LNCaP clone FGC (cell line): ENCODE data around the gene CSPG4.
"Not testable (repeated sequence)": the region's sequence is repeated elsewhere in the genome, so short reads cannot be mapped to it uniquely, and the experiment has no call there.

Experiments
- DNase-seq: peaks from one replicate; pipeline ENCODE4 v3.0.0-alpha.2; 2011; ENCODE audit warnings: low read depth
- H3K4me3 ChIP-seq: 2 replicates; pipeline ENCODE4 v1.5.1; 2011; ENCODE audit warnings: mild to moderate bottlenecking, low read depth, low read length, control low read depth
- TF ChIP-seq, protein P1 (sequence below): IDR thresholded peaks from 2 replicates; pipeline ENCODE4 v1.5.1; 2012; ENCODE audit warnings: mild to moderate bottlenecking; ENCODE audit not compliant: control insufficient read depth, insufficient read depth; ENCODE audit errors: extremely low read depth

Gene CSPG4

DNA sequence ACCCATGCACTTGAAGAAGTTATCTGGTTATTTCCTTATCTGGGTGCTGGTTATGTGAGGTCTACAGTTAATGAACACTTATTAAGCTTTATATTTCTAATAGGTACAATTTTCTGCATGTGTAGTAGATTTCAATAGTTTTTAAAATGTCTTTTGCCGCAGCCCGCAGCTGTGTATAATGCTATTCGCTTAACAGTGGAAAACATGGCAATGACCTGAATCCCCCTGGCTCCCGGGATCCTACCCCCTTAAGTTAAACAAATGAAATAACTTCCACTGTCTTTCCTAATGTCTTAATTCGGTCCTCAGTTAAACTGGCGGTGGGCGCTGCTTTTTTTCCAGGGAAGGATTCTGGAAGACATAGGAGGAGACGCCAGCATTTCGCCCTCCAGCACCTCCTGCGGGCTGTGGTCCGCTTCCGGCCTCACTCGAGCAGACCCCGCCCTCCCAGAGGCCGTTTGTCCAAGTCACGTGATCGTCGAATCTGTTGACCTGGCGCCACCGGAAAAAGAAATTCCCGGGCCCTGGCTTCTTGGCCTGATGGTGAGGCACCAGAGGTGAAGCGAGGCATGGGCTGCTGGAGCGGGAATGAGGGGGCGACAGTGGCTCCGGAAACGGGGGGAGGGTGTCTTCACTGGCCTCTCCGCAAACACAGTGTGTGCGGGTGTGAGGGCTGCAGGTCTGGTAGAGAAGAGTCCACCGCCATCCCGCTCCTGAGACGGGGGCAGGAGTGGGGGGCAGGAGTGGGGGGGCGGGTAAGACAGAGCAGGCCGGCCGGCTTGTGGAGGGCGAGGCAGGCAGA lies 45.6 kb upstream of the CSPG4 start:
- TF ChIP-seq, protein P1, sequence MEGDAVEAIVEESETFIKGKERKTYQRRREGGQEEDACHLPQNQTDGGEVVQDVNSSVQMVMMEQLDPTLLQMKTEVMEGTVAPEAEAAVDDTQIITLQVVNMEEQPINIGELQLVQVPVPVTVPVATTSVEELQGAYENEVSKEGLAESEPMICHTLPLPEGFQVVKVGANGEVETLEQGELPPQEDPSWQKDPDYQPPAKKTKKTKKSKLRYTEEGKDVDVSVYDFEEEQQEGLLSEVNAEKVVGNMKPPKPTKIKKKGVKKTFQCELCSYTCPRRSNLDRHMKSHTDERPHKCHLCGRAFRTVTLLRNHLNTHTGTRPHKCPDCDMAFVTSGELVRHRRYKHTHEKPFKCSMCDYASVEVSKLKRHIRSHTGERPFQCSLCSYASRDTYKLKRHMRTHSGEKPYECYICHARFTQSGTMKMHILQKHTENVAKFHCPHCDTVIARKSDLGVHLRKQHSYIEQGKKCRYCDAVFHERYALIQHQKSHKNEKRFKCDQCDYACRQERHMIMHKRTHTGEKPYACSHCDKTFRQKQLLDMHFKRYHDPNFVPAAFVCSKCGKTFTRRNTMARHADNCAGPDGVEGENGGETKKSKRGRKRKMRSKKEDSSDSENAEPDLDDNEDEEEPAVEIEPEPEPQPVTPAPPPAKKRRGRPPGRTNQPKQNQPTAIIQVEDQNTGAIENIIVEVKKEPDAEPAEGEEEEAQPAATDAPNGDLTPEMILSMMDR = 0 out of 2 replicates have a peak, but pooled peaks have one; percentile 13
- peak overlapping the region; percentile 56 for H3K4me3 ChIP-seq
- DNase-seq = peak; percentile 63

DNA sequence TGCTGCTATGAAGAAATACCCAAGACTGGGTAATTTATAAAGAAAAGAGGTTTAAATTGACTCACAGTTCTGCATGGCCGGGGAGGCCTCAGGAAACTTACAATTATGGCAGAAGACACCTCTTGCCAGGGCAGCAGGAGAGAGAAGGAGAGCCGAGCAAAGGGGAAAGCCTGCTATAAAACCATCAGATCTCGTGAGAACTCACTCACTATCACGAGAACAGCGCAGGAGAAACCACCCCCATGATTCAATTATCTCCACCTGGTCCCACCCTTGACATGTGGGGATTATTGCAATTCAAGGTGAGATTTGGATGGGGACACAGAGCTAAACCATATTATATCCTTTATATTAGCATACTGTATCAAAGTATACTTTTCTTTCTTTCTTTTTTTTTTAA lies 42.2 kb upstream of the CSPG4 start:
- not testable (repeated sequence) for H3K4me3 ChIP-seq, DNase-seq

DNA sequence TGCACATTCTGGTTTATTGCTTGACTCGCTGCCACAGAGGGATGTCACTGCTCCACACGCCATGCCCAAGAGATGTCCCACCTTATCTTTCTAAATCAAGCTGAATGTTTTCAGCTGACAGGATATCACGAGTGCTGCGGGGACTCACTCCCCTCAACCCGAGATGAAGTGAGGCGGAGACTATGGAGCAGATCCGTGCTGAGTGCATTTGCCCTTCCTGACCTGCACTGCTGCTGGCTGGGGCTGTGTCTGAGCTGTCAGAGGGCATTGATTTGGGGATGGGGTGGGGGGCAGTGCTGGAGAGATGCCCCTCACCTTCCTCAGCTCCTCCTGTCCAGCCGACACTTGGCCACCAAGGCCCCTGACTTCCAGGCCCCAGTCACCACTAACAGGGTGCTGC lies 40.5 kb upstream of the CSPG4 start:
- no peak for DNase-seq
- no peak overlapping the region for H3K4me3 ChIP-seq
- TF ChIP-seq, protein P1 = no peak

DNA sequence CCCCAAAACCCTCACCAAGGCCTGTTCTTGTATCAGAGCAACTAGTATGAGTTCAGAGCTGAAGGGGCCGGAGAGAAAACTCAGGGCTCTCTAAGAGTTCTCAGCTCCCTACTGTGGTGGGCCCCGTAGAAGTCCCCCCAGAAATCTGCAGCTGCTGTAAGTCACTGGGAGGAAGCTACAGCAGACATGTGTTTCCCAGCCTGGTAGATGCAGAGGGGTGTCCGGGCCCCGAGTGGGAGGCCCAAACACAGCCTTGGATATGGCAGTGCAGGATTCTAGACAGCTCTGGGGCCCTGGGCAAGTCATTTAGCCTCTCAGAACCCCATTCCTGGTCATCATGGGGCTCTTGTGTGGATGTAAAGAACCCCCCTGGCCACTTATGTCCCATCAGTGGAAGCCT lies 39.2 kb upstream of the CSPG4 start:
- TF ChIP-seq, protein P1 = no peak
- no peak overlapping the region for H3K4me3 ChIP-seq
- DNase-seq = no peak

DNA sequence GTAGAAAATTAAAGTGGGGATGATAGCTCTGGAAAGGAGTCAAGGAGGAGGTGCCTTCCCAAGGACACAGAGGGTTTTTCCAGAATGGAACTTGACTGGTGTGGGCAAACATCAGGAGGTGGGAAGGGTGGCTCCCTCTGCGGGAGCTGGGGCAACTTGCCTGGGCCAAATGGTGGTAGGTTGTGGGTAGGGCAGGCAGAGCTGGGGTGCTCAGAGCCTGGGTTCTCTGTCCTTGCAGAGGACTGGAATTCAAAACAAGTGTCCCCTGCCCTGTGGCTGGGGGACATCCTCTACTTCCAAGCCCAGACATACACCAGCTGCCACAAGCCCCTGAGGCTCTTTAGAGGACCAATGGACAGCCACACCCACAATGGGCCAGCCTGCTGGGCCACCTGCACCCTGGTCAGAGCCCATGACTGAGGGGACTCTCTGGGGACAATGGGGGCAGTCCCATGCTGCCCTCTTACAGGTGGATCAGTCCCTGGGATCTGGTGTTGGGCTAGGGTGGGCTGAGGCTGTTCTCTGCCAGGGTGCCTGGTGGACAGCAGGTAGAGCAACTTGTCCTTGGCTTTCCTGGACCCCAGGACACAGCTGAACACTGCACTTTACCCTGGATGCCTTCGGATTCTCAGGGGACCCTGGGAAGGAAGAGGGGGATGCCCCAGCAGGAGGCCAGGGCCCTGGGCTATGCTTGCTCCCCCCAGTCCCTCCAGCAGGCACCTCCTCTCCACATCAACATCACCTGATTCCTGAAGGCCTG lies 38.6 kb upstream of the CSPG4 start:
- no peak for DNase-seq
- TF ChIP-seq, protein P1 = no peak
- H3K4me3 ChIP-seq = no peak overlapping the region

DNA sequence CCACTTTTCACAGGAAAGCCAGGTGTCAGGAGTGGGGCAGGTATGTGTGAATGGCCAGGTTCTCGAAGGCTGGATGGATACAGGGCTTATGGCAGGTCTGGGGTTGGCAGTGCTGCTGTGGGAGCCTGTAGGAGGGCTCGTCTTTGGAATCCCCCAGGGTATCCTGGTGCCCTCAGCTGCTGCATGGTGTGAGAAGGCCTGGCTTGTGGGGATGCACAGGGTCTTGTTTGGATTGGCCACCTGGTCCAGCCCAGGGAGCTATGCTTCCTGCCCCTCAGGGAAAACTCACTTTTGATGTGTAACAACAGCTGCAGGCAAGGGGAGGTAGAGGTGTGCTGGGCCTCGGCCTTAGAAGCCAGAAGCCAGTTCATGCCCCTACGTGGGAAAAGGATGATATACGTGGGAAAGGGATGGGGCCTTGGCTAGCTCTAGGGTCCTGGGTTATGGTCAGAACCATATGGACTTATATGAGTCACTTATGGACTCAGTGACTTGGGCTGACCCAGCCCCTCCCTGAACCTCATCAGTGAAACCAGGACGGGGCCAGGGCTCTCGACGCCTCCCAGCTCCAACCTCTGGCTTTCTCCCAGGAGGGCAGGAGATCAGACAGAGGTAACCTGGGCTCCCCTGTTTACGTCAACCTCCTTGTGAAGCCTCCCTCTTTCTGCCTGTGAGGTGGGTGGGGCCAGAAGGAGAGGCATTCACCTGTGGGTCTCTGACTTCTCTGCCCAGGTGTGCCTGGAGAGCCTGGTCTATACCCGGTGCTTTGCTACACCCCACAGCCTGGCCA lies 37.8 kb upstream of the CSPG4 start:
- no peak overlapping the region for H3K4me3 ChIP-seq
- TF ChIP-seq, protein P1 = no peak
- DNase-seq = no peak

DNA sequence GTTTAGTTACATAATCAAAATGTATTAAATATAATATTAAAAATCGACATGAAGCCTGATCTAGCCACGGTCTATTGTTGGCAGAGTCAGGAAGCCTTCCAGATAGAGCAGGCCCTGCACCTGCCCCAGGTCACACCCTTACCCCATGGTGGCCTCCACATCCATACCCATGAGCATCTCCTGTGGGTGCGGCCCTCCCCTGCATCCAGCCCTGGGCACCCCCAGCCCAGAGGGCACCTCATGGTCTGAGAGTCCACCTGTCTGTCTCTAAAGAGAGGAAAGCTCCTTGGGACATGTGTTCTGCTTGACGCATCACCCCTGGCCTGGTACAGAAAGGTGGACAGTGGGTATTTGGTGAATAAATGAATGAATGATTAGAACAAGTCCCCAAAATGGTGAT lies 37.2 kb upstream of the CSPG4 start:
- DNase-seq = no peak
- no peak overlapping the region for H3K4me3 ChIP-seq
- TF ChIP-seq, protein P1 = no peak

DNA sequence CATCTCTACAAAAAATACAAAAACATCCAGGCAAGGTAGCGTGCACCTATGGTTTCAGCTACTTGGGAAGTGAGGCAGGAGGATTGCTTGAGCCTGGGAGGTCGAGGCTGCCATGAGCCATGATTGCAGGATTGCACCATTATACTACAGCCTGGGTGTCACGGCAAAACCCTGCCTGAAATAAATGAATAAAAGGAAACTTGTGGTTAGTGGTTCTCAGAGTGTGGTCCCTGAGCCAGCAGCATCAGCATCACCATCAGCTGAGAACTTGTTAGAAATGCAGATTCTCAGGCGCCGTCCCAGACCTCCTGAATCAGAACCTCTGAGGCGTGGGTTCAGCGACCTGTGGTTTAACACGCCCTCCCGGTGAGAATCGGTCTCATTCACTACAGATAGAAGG lies 36.2 kb upstream of the CSPG4 start:
- not testable (repeated sequence) for H3K4me3 ChIP-seq, DNase-seq

DNA sequence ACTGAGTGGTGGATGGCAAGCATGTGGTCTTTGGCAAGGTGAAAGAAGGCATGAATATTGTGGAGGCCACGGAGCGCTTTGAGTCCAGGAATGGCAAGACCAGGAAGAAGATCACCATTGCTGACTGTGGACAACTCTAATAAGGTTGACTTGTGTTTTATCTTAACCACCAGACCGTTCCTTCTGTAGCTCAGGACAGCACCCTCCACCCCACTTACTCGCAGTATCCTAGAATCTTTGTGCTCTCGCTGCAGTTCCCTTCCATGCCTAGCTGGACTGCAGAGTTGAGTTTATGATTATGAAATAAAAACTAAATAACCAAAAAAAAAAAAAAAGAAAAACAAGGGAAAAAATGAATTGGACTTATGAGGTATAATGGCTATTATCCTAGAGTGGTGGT lies 34.5 kb upstream of the CSPG4 start:
- H3K4me3 ChIP-seq, DNase-seq: not testable (repeated sequence)
